NCI-H1105 (cell line): ENCODE results near the gene RPS26.

Experiments
- DNase-seq: peaks from one replicate; lab custom pipeline; 2025; lab: John Stamatoyannopoulos, UW

The RPS26 gene

DNA sequence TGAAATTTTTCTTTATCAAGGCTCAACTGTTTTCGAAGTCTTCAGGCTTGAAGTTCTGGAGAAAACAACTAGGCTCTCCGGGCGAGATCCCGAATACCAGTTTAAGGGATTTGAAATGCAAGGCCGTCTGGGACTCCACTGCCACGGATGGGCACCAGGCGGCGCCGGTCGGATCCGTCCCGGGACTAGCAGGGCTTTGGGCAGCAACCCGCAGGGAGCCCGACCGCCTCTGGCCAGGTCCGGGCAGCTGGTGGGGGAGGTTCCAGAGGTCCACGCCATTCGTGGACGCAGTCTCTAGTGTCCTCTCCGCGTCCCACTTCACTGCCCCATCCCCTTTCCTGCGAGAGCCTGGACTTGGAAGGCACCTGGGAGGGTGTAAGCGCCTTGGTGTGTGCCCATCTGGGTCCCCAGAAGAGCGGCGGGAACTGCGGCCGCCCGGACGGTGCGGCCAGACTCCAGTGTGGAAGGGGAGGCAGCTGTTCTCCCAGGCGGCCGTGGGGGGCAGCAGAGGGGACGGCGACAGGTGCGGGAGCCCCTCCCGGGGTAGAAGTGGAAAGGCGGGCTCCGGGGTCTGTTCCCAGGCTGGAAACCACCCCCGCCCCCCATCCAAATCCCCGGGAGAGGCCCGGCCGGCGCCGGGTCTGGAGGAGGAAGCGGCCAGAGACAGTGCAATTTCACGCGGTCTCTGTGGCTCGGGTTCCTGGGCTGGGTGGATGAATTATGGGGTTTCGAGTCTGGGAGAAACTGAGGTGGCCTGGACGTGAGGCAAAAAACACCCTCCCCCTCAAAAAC lies 37.4 kb downstream of the RPS26 start:
- DNase-seq: peak; percentile 17

GRCh38 chr12:56079723-56080555 lies 38.2 kb downstream of the RPS26 start, which contains the start of gene ERBB3:
ERBB3 (plus strand) TSS chr12:56080165; CDS start chr12:56080301, 136 bp downstream.
- no peak for DNase-seq

GRCh38 chr12:56080556-56081138 lies 38.9 kb downstream of the RPS26 start:
- no peak for DNase-seq

GRCh38 chr12:56081393-56082347 lies 40.0 kb downstream of the RPS26 start:
- no peak for DNase-seq

DNA sequence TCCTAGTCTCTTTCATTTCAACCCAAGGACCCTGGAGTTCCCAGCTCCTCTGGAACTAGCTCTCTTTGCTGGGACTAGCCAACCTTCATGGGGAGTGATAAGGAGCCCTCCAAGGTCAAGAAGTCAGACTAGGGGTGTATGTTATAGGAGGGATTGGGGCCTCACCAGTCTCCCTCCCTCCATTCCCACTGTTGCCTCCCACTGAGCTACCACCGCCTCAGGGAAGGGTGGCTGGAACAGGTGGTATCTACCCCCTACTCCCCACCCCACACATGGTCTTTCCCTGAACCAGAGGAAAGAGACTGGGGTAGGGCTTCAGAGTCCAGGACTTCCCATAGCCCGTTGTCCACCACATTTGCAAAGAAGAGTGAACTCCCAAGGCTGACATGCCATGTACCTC lies 40.7 kb downstream of the RPS26 start:
- no peak for DNase-seq

- no peak for DNase-seq
These were observed 41.2 kb downstream of the RPS26 start for GRCh38 chr12:56082967-56083366.

GRCh38 chr12:56084958-56085543 lies 43.3 kb downstream of the RPS26 start:
- no peak for DNase-seq

DNA sequence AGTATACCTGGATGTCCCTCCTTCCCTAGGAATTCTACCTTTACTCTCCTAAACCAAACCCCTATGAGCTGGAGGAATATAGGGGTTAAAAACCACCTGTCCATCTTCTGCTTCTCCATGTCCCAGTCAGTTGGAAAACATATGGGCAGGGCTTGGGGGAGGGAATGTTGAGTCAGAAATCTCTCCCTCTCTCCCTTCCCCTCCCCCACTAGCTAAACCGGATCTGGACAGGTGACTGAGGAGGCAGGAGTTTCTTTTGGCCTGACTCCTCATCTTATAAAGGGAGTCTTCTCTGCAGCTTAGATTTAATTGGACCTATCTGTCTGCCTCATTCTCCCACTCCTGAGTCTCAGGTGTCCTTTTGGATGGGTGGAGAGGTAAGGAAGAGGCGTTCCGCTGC lies 44.4 kb downstream of the RPS26 start:
- no peak for DNase-seq

- no peak for DNase-seq
These were observed 44.9 kb downstream of the RPS26 start for GRCh38 chr12:56086608-56087007.

DNA sequence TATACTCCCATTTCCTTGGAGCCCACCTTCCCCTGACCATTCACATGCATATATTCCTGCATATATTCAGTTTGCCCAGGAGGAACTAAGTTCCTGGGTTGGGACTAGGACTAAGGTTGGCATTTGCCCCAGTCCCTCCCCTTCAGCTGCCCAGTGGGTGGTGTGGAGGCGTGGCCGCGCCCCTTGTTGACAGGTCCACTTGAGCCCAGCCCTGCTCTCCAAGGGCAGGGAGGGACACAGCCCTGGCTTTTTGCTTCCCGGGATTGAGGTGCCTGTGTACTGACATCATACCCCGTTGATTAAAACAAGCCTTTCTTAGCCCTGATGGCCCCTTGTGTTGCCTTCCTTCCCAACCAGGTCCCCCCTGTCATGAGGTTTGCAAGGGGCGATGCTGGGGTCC lies 45.5 kb downstream of the RPS26 start:
- DNase-seq: no peak
